HG02623 (cell line): ENCODE data around the gene PDAP1.
"Not testable (repeated sequence)": the region's sequence is repeated elsewhere in the genome, so short reads cannot be mapped to it uniquely, and the experiment has no call there.

Experiments used
- ATAC-seq: cut with Tn5 transposase; IDR thresholded peaks from one replicate; pipeline ENCODE4 v1.9.1; 2021; ENCODE audit warnings: moderate library complexity; ENCODE audit not compliant: unreplicated experiment

PDAP1 gene

DNA sequence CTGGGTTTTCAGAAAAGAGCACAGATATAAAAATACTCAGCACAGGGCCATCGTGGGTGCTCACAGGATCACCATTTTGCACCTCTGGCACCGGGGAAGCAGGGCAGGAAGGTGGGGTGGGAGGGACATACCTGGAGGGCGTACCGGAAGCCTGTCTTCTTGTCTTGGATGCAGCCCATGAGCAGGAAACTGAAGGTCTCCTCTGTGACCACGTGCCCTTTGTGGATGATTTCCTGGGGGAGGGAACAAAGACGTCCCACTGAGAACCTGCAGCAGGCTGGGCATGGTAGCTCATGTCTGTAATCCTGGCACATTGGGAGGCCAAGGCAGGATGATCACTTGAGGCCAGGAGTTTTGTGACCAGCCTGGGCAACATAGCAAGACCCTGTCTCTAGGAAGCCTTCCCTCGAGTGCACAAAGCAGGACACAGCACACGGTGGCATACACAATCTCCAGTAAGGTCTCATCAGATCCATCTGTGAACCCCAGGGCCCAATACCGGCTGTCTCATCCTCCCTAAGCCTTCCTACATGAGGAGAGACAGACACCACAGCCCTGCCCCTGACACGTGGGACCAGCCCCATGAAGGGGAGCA is 20.7 kb upstream of the PDAP1 start:
- ATAC-seq: no peak

DNA sequence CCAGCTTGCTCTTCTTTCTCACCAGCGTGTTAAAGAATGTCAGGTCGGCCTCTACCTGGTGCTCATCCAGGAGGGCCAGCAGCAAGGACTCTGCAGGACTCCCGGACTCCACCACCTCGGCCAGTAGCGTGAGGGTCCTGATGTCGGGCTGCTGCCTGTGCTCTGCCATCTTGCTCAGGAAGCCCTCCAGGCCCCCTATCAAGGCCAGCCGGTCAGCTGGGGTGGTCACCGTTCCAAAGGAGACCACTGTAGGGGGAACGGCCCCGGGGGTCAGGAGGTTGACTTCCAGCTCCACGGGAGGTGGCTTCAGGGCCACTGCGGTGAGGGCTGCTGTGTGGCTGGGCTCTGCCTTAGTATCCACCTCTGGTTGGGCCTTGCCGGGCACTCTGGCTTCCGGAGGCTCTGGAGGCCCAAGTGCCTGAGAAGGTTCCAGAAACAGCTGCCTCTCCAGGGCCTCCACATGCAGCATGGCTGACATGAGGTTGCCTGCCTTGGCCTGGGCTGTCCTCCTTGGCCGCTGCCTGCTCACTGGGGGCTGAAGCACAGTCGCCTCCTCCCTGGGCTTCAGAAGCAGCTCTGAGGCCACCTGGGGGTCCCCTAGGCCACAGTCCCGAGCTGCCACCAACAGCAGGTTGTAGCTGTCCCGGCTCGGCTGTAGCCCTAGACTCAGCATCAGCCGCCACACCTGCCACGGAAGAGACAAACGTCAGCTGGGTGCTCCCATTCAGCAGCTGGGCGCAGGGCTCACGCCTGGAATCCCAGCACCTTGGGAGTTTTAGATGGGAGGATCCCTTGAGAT is 16.7 kb upstream of the PDAP1 start:
- ATAC-seq: no peak

DNA sequence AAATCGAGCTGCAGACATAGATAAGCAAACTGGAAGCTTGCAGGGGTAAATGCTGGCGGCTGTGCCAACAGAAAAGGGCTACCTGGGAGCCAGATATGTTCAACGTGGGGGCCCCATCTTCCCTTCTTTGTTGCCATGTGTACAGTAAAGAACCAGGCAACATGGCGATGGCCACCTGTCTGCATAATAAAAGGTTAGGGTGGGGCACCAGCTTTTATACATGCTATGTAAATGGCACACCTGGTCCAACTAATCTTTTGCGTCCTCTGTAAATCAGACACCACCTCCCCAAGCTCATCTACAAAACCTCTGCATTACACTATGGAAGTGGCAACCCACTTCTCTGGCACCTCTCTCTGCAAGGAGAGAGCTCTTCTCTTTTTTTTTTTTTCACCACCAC is 14.2 kb upstream of the PDAP1 start:
- ATAC-seq: no peak

DNA sequence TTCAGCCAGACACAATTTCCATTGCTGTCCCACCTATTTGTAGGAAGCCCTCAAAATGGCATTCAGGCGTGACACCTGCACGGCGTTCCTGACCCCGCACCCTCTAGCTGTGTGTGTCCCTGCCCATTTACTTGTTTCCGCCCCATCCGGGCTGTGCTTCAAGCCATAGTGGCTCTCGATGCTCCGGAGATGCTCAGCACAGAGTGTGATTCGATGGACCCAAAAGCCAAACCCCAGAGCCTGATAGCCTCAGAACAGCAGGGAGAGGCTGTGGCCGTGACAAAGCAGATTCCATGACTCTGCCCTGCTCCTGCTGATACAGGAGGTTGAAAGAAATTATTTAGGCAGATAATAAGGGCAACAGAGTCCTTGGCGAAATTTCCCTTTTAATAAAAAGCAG is 13.8 kb upstream of the PDAP1 start:
- no peak for ATAC-seq

DNA sequence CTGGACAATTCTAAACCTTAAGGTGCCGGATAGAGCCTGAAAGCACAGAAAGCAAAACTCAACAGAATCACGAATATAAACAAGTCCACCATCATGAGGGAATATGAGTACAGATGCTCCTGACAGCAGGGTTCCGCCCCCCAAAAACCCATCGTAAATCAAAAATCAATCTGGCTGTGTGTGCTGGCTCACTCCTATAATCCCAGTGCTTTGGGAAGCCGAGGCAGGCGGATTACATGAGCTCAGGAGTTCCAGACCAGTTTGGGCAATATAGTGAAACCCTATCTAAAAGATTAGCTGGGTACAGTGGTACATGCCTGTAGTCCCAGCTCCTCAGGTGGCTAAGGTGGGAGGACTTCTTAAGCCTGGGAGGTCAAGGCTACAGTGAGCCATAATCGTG is 12.6 kb upstream of the PDAP1 start:
- no peak for ATAC-seq

DNA sequence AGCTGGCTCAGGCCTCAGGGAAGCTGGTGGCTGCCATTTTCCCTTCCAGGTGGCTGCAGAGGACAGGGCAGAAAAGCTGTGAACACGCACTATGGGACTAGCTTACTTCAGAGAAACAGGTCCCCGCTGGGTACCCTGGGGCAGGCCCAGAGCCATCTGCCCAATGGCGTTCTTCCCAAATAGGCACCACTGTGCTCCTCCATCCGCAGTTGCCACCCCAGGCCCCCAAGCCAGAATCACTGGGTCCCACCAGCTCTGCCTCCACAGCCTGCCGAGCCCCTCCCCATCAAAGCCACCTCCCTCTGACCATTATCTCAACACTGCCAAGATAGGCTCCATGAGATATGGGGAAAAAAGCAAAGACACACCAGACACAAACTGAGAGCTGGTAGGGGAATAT is 11.8 kb upstream of the PDAP1 start:
- ATAC-seq: no peak

DNA sequence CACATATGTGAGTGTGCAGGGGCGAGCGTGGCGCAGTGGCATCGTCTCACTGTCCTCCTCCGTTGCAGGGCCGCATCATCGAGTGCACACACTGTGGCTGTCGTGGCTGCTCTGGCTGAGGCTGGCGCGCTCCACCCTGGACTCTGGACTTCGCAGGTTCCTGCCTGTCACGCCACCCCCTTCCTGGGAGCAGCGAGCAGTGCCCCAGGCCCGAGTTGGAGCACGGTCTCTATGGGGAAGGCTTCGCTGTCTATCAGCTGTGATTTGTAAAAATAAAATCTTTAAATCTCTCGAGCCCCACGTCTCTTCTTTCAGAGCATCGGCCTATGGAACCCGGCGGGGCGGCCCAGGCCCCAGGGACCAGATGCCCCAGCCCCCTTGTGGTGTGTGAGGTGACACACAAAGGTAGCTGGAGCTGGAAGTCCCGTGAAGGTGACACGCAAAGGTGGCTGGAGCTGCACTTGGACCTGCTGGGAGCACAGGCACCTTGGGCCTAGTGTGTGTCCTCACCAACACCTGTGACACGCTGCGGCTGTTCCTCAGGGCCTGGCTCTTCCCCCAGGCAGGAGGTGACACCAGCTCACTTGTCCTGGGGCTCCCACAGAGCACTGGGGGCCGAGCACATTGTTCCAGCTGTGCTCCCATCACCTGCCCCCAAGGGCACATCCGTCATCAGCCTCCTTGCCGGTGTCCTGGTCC is 11.1 kb upstream of the PDAP1 start:
- ATAC-seq: no peak

DNA sequence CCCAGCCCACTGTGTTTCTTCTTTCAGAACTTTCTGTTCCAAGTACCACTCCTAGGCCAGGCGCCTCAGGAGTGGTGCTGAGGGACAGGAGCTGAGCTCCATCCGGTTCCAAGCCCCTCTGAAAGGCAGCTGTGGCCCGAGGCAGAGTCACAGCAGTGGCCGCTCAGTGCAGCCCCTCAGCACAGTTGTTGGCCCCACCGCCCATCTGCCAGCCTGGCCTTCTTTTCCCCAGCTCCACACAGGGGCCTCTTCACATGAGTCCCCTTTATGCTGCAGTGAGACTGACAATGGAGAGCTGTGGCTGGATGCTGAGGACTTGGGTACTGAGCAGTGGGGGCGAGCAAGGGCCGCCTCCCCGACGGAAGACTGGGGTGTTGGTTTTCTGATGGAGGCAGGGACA is 9.9 kb upstream of the PDAP1 start:
- no peak for ATAC-seq

DNA sequence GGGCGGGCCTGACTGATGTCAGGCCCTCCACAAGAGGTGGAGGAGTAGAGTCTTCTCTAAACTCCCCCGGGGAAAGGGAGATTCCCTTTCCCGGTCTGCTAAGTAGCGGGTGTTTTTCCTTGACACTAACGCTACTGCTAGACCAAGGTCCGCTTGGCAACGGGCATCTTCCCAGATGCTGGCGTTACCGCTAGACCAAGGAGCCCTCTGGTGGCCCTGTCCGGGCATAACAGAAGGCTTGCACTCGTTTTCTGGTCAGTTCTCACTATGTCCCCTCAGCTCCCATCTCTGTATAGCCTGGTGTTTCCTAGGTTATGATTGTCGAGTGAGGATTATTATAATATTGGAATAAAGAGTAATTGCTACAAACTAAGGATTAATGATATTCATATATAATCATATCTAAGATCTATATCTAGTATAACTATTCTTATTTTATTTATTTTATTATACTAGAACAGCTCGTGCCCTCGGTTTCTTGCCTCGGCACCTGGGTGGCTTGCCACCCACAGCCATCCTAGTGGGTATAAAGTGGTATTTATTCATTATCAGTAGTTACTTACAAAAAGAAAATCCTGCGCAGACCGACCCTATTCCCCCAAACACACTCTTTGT is 7.2 kb upstream of the PDAP1 start:
- ATAC-seq: not testable (repeated sequence)

DNA sequence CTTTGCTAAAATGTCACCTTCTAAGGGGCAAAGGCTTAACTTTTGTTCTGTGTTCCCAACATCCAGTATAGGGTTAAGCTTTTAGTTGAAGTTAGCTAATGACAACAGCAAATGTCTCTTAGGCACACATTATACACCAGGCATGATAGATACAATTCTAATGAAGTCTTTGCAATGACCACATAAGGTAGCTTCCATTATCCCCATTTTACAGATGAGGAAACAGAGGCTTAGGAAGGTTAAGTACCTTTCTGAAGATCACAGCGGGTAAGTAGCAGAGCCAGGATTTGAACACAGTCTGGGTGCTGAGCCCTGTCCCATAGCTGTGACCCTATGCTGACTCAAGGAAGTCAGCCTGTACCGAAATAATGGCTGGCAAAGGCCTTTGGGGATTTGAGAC is 2.2 kb upstream of the PDAP1 start:
- ATAC-seq: no peak

DNA sequence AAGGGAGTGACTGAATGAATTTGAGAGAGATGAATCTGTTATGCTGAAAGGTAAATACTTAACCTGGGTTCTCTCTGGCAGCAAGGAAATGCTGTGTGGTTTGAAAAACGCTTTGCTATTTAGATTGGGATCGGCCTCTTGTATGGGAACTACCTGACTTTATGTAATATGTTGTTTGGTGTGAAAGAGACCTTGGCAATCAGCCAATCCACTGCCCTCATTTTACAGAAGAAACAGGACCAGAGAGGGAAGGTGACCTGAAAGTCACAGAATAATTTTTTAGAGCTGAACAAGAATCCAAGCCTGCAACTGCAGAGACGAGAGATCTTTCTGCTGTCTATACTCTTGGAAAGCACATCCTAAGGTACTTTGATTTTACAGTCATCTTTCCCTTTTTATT is 1.4 kb upstream of the PDAP1 start:
- no peak for ATAC-seq

DNA sequence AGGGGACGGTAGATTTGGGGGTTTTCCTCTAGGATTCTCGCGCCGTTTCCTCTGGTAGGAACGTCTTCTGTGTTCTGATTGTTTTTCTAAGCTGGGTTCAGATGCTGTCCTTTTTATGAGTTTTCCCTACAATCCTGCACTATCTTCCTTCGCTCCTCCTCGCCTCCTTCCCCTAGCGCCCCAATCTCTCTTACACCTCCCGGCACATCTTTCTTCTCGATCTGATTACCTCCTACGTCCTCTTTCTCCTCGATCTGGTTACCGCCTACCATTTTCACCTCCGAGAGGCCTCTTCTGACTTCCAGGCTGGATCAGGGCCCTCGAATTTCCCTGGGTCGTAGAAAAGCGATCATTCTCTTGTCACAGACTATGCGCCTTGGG is 785 bp upstream of the PDAP1 start:
- peak; percentile 3 for ATAC-seq

DNA sequence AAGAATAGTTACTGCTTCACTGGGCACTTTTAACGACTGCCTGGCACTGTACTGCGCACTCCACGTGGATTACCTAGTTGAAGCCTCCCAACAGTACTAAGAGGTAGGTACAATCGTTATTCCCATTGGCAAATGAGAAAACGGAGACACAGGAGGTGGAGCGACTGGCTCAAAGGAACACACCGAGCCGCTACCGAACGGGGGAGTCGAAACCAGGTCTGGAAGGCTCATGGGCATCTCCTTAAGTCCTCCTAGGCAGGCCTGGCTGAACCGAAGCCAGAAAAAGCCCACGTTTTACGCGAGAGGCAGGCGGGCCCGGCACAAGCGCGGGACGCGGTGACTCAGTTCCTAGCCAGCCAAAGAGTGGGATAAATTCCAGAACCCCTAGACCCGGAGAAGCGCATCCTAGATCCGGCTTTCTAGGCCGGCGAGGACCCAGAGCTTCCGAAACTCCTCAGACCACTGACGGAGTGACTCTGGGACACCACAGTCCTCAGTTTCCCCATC is 472 bp downstream of the PDAP1 start:
- no peak for ATAC-seq

DNA sequence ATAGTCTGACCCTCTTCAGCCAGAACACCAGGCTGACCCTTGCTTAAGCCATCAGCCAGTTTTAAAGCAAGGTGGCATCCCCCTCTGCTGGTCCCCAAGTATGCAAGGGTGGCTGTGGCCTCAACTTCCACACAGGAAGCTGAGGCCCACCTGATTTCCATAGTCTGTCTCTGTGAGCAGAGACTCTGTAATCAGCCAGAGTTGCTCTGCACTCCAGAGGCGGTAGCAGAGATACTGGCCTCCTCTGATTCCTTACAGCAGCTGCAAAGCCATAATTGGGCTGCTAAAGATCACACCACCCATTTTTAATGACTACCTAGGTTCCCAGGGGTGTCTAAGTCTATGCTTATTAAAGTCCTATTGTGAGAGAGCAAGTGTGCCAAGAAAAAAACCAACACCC is 1.8 kb downstream of the PDAP1 start:
- ATAC-seq: no peak

DNA sequence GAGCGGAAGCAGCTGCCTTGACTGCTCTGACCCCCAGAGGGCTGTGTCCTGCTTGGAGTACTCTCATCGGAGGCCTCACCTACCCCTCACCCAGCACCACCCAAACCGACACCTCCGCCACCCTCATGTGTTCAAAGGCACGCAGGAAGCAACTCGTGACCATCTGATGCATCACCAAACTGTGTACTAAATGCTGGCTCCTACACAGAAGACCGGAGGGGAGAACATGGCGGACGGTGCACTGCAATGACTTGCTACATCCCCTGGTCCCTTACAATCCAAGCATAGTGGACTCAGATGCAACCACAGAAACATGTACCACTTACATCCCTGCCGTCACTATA is 3.4 kb downstream of the PDAP1 start:
- no peak for ATAC-seq

DNA sequence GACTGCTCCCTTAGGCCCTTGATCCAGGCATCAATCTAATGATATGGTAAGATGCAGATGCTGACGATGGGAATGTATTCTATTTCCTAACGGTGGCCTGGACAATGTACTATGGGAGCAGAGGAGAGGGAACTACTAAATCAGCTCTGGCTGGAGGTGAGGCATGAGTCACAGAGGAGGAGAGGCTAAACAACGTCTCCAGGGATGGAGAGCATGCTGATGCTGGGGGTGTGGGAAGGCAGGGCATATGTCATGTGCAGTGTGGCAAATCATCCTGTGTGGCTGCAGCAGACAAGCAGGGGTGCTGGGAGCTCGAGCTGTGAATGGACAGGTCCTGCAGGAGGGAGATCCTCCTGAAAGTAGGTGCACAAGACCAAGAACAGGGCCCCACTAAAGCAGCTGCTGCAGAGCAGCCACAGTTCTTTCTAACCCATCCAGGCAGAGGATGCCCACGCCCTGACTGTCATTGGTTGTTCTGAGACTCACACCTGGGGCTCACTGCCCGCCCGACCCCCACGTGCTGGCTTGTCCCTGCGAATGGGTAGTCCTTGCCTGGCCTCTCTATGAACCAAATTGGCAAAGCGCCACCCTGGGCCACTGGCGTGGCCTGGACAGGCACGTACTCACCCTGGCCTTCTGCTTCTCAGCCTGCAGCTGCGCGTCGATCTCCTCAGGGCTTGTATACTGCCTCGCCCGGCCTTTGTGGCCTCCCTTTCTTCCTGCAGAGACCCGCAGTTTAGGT is 4.0 kb downstream of the PDAP1 start:
- ATAC-seq: no peak

DNA sequence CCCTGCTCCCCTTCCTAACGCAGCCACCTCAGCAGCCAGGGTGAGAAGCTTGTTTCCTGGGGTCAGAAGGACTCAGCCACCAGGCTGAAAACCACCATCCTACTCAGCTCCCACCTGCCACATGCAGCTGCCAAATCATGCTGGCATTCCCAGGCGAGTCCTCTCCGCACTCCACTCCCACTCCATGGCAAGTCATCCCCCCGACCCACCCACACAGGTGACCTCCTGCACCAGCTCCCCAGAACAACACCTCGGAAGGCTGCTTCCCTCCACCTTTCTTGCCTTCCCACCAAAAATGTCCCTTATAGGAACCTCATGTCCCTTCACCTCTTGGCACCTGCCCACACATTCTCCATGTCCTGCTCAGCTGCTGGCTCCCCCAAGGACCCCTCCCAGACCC is 4.6 kb downstream of the PDAP1 start:
- ATAC-seq: no peak

DNA sequence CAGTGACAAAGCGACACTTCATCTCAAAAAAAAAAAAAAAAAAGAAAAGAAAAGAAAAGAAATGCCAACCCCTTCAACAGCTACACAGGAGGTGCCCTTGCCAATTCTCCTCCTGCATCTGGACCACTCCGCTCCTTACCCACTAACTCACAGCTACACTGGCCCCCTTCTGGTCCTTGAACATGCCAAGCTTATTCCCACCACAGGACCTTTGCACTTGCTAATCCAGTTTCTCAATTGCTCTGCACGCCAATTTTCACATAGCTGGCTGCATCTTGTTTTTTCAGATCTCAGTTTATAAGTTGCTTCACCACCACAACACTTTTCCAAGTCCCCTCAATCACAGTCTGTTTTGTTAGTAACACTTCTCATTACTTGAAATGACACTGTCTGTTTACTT is 5.5 kb downstream of the PDAP1 start:
- ATAC-seq: no peak

DNA sequence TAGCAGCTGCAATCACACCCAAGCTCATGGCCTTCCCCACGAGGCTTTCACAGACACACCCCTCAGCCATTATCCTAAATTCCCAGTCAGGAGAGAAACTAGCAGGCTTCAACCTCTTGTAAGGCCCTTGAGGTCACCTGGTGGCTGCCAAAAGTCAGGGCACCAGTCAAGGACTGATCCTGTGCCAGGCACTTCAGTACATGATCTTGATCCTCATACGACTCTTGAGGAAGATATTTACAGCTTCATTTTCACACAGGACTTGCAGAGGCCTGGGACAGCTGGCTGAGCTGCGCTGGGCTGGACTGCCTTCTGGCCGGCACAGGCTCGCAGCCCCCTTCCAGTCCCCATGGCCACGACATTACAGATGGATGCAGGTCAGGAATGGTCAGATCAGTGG is 8.8 kb downstream of the PDAP1 start:
- no peak for ATAC-seq

DNA sequence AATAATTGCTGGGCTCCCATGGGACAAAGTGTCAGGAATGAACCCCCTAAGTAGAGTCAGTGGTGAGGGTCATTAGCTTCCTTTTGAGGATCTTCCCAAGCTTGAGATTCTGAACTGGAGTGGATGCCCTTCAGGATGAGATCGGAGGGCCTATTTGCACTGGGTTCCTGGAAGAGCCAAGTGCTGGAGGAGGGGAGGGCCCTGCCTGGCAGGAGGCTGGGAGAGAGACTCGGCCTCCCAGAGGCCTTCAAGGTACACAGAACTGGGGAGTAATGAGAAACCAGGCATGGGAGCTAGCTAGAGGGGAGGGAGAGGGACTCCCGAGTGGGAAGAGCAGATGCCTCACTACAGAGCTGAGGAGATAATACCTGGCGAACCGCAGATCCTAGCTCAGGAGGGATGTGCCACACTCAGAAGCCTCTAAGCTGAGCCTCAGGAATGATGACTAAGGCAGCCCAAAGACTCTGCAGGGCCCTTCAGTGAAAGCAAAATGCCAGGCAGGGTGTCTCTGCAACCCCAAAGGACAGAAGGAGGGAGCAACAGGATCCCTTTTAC is 9.4 kb downstream of the PDAP1 start:
- ATAC-seq: no peak
